Activated CD4-positive, CD25-positive, alpha-beta regulatory T cell treated with anti-CD3 and anti-CD28 coated beads, Interleukin-2, amount 50 U/mL, for 24 hours (primary cell): ENCODE measurements around the gene TERT.

Experiments used
- ATAC-seq, 2 donors: fragments of 150-1000 bp; cut with Tn5 transposase; one replicate each; pipeline ENCODE4 v1.10.0; 2021; ENCODE audit warnings: mild to moderate bottlenecking in 1 of 2, moderate library complexity in 1 of 2

The TERT gene

GRCh38 chr5:1216918-1217295 is 78.0 kb downstream of the TERT start:
- ATAC-seq, result no peak

- ATAC-seq, result no peak
Measured at GRCh38 chr5:1216211-1216917, 78.5 kb downstream of the TERT start.

- ATAC-seq, result no peak
Measured at GRCh38 chr5:1215320-1216096, 79.4 kb downstream of the TERT start.

GRCh38 chr5:1214936-1215220 is 80.0 kb downstream of the TERT start:
- ATAC-seq, result no peak

GRCh38 chr5:1214163-1214935 is 80.5 kb downstream of the TERT start:
- ATAC-seq, result no peak

DNA sequence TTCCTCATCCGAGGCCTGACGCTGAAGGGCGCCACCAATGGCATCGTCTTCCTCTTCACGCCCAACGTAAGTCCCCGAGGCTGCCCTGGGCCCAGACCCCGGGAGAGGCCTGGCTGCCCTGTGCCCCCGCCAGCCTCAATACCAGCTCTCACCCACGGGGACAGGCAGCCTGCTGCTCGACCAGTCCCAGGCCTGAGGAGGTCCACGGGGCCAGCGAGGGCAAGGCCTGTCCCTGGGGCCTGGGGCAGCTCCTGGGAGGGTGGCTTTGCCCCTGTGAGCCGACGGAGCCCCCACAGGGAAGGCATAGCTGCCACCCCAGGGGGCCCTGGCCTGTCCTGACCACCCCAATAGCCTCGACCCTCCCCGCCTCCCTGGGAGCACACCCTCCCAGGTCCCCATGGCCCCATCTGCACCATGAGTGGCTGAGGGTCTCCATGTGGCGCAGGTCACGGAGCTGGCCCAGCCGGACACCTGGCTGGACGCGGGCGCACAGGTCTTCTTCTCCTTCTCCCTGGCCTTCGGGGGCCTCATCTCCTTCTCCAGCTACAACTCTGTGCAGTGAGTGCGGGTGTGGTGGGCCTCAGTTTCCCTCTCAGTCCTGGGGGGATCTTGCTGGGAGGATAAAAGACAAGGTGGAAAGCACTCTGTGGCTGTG is 81.2 kb downstream of the TERT start:
- no peak for ATAC-seq

DNA sequence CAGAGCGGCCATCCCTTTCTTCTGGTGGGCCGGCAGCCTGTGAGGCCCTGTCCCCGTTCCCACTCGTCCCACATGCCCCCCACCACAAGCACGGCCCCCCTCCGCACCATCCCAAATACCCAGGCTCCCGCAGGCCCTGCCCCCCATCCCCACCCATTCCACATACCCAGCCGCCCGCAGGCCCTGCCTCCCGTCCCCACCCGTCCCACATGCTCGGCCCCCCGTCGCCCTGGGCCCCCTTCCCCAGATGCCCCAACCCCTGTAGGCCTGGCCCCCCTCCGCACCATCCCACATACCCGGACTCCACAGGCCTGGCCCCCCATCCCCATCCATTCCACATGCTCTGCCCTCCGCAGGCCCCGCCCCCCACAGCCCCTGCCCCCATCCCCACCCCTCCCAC is 82.0 kb downstream of the TERT start:
- ATAC-seq, result no peak

DNA sequence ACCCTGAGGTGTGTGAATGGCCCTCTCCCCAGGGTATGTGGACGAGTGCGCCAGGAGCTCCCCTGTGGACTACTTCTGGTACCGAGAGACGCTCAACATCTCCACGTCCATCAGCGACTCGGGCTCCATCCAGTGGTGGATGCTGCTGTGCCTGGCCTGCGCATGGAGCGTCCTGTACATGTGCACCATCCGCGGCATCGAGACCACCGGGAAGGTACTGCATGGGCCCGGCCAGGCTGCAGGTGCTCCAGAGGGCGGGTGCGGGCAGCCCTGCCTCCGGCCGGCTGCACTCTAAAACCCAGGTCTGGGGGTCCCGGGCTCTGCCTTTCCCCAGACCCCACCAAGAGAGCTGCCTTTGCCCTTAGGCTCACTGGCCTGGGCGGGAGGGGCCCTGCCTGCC is 82.6 kb downstream of the TERT start:
- ATAC-seq, result no peak

GRCh38 chr5:1211701-1212100 is 83.2 kb downstream of the TERT start:
- no peak for ATAC-seq

- no peak for ATAC-seq
Measured at GRCh38 chr5:1210832-1211251, 84.0 kb downstream of the TERT start.

GRCh38 chr5:1209896-1210776 is 84.7 kb downstream of the TERT start:
- no peak for ATAC-seq

DNA sequence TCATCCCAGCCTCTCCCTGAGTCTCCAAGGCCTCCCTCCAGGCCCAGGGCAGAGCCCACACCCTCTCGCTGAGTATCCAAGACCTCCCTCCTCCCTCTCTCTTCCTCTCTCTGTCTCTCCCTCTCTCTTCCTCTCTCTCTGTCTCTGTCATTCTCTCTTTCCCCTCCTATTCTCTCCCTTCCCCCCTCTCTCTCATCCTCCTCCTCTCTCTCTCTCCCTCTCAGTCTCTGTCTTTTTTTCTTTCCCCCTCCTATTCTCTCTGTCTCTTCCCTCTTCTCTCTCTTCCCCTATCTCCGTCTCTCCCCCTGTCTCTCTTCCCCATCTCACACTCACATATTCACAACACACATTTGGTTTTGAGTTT is 85.4 kb downstream of the TERT start:
- ATAC-seq, result no peak

- ATAC-seq, result no peak
Measured at GRCh38 chr5:1208743-1209488, 86.0 kb downstream of the TERT start.

DNA sequence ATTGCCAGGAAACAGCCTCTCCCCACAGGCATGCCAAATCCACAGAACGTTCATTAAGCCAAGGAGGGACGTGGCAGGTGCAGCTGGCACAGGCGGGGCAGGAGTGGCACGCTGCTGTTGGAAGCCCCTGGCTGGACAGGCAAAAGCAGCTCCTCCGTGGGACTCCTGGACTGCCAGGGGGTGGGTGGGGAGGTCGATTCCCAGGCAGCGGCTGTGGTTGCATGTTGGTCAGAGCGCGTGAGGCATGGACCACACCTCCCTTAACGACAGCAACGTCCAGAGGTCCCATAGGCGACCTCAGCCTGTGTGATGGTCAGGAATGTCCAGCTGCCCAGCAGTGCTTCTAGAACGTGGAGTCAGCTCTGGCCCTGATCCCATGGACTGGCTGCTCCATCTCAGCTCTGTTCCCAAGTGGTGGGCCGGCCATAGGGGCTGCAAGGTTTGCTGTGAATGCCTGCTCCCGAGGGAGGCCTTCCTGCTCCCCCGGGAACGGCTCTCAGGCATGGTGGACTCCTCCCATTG is 86.6 kb downstream of the TERT start:
- ATAC-seq, result no peak

DNA sequence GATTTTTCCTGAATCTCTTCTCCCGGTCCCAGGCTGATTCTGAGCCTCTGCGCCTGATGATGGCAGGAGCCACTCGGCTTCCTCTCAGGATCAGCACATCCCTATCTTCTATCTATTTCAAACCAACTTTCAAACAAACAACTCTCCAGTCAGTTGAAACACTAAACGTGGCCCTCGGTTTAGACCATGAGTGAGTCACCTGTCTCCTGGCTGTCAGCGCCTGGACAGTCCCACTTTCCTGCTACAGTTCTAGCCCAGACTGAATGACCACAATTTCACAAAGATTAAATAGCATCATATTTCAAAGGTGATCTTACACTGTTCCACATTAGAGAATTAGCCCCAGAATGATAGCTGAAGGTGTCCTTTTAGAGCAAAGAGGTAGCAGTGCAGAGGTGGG is 87.3 kb downstream of the TERT start:
- ATAC-seq, result no peak

- no peak for ATAC-seq
Measured at GRCh38 chr5:1206521-1207412, 88.1 kb downstream of the TERT start.

- no peak for ATAC-seq
Measured at GRCh38 chr5:1205255-1206180, 89.3 kb downstream of the TERT start.

- no peak for ATAC-seq
Measured at GRCh38 chr5:1204693-1205242, 90.1 kb downstream of the TERT start.
